Keratinocyte (primary cell): ENCODE measurements around the gene SESN3. TPM values are rescaled to one million over a fixed set of nuclear protein-coding genes. Genes with fewer than 3 reads are reported as not detected.

Experiments used
- DNase-seq: peaks from one replicate; pipeline ENCODE4 v3.0.0-alpha.2; 2011; ENCODE audit warnings: low read depth, missing footprints, low spot score
- FAIRE-seq: peaks from 2 replicates; lab custom pipeline; 2011; peaks lifted over from hg19 to GRCh38; lab: Jason Lieb, UNC
- H2AFZ ChIP-seq: 2 replicates; pipeline ENCODE4 v1.6.0; 2012; ENCODE audit warnings: low read length, control low read depth, inconsistent platforms; ENCODE audit not compliant: control insufficient read depth
- H3K27ac ChIP-seq: 2 replicates; pipeline ENCODE4 v1.5.1; 2011; ENCODE audit warnings: low read length; ENCODE audit not compliant: control insufficient read depth, insufficient read depth
- H3K27me3 ChIP-seq: 3 replicates; pipeline ENCODE4 v1.6.0; 2011; ENCODE audit warnings: low read length; ENCODE audit not compliant: control insufficient read depth, insufficient read depth; ENCODE audit errors: extremely low read depth
- H3K36me3 ChIP-seq, 2 experiments: 2 replicates in 1 of 2; 3 replicates in 1 of 2; pipeline ENCODE4 v1.5.1; 2011; ENCODE audit warnings: low read length in 2 of 2, mild to moderate bottlenecking in 1 of 2; ENCODE audit not compliant: control insufficient read depth in 2 of 2, insufficient read depth in 2 of 2; ENCODE audit errors: extremely low read depth in 1 of 2
- H3K4me1 ChIP-seq: 3 replicates; pipeline ENCODE4 v1.5.1; 2011; ENCODE audit warnings: low read length; ENCODE audit not compliant: control insufficient read depth, insufficient read depth; ENCODE audit errors: extremely low read depth
- H3K4me2 ChIP-seq: 3 replicates; pipeline ENCODE4 v1.6.0; 2011; ENCODE audit warnings: low read depth, low read length; ENCODE audit not compliant: control insufficient read depth, insufficient read depth; ENCODE audit errors: extremely low read depth
- H3K4me3 ChIP-seq, 3 experiments: fragments of 200-600 bp in 1 of 3; sonication (generic) in 1 of 3; 2 replicates in 2 of 3; 3 replicates in 1 of 3; pipeline ENCODE4 v1.5.1; 2011 to 2016; ENCODE audit warnings: low read length in 3 of 3, mild to moderate bottlenecking in 3 of 3, control low read depth in 2 of 3, inconsistent platforms in 1 of 3, low read depth in 1 of 3, mixed read lengths in 1 of 3, mixed run types in 1 of 3, moderate library complexity in 1 of 3; ENCODE audit not compliant: control insufficient read depth in 2 of 3, insufficient read depth in 2 of 3; ENCODE audit errors: extremely low read depth in 1 of 3
- H3K79me2 ChIP-seq: 2 replicates; pipeline ENCODE4 v1.6.0; 2012; ENCODE audit warnings: low read length; ENCODE audit not compliant: control insufficient read depth, insufficient read depth
- H3K9ac ChIP-seq: 3 replicates; pipeline ENCODE4 v1.6.0; 2011; ENCODE audit warnings: low read length; ENCODE audit not compliant: control insufficient read depth, insufficient read depth; ENCODE audit errors: extremely low read depth
- H3K9me1 ChIP-seq: 3 replicates; pipeline ENCODE4 v1.6.0; 2011; ENCODE audit warnings: low read length; ENCODE audit not compliant: control insufficient read depth, insufficient read depth; ENCODE audit errors: extremely low read depth
- H3K9me3 ChIP-seq: 2 replicates; pipeline ENCODE4 v1.5.1; 2012; ENCODE audit warnings: low read depth, low read length; ENCODE audit not compliant: control insufficient read depth
- H4K20me1 ChIP-seq: 3 replicates; pipeline ENCODE4 v1.6.0; 2011; ENCODE audit warnings: low read length; ENCODE audit not compliant: control insufficient read depth, insufficient read depth; ENCODE audit errors: extremely low read depth
- CTCF ChIP-seq, 3 experiments: IDR thresholded peaks in 1 of 3; conservative IDR thresholded peaks in 1 of 3; optimal IDR thresholded peaks in 1 of 3; 2 replicates in 2 of 3; 3 replicates in 1 of 3; pipeline versions ENCODE3 to v1.5.1; 2011; ENCODE audit warnings: low read length in 3 of 3, mild to moderate bottlenecking in 3 of 3, moderate library complexity in 2 of 3, control low read depth in 1 of 3, inconsistent platforms in 1 of 3; ENCODE audit not compliant: insufficient read depth in 2 of 3; ENCODE audit errors: extremely low read depth in 1 of 3
- EZH2 ChIP-seq: IDR thresholded peaks from one replicate; pipeline ENCODE4 v1.6.1; 2012; ENCODE audit warnings: inconsistent platforms, mild to moderate bottlenecking, low read length, moderate library complexity
- dilution Hi-C: fragments of 300-500 bp; cut with MboI; formaldehyde crosslinking; loops from one replicate; pipeline ENCODE4 v1.7.0; 2020; ENCODE audit warnings: low sequenced_read_pairs; ENCODE audit not compliant: extremely low pct_ligation_motif_present
- polyA plus RNA-seq, 5 experiments: library from polyadenylated mRNA; depleted of rRNA in 3 of 5; stranded (reverse) in 3 of 5; stranded (forward) in 1 of 5; unstranded in 1 of 5; fragments of >200 nt; gene quantifications; 1 replicate in 1 of 5; 2 replicates in 3 of 5; 3 replicates in 1 of 5; pipeline versions ENCODE4 v1.2.1 to v1.2.3, GENCODE V29; 2011 to 2012; ENCODE audit warnings: missing spikeins in 2 of 5, low read depth in 1 of 5, low replicate concordance in 1 of 5

Gene SESN3
- polyA plus RNA-seq, 1 donor (not counting 4 experiments of a cell fraction or from before 2014, with no cell fraction given), result 35.2 TPM

GRCh38 chr11:95193541-95193940 is 37.5 kb downstream of the SESN3 start:
- no peaks in the 10 kb centered on the region for H4K20me1 ChIP-seq
- no peak for DNase-seq
- dilution Hi-C loops, result no loop called here

GRCh38 chr11:95192717-95193116 is 38.3 kb downstream of the SESN3 start:
- Histone ChIP-seq H2AFZ (no peak overlapping the region), H3K9me3 (no peaks in the 10 kb centered on the region), H3K79me2 (no peaks in the 10 kb centered on the region), H3K4me1 (no peaks in the 10 kb centered on the region), H3K27ac (no peak overlapping the region), H3K4me3 (no peak overlapping the region), H3K27me3 (no peaks in the 10 kb centered on the region), H4K20me1 (no peaks in the 10 kb centered on the region), H3K36me3 (peaks cover 0 to 8% of the 10 kb centered on the region in 2 experiments), H3K4me2 (no peak overlapping the region), H3K9ac (no peak overlapping the region), H3K9me1 (no peaks in the 10 kb centered on the region)
- DNase-seq (no peak), FAIRE-seq (peak; percentile 9)
- TF ChIP-seq CTCF (optimal IDR thresholded peaks at IDR 0.05 in 1 of 3, IDR thresholded peaks at IDR 0.05 in 1 of 3, conservative IDR thresholded peaks at IDR 0.05 in 1 of 3; ENCODE audit: extremely low read depth in 1 of 3, insufficient read depth in 2 of 3, low read length in 3 of 3) (no peak), EZH2 (no peak)
- dilution Hi-C loops, result no loop called here

More at GRCh38 chr11:95193541-95193940, 37.5 kb downstream of the SESN3 start:
- no peak overlapping the region for H3K27ac ChIP-seq
- peaks cover 0 to 8% of the 10 kb centered on the region in 2 experiments for H3K36me3 ChIP-seq
- H2AFZ ChIP-seq, result no peak overlapping the region
- FAIRE-seq, result no peak
- H3K4me3 ChIP-seq, result no peak overlapping the region
- TF ChIP-seq EZH2, result no peak
- no peak for TF ChIP-seq CTCF (optimal IDR thresholded peaks at IDR 0.05 in 1 of 3, IDR thresholded peaks at IDR 0.05 in 1 of 3, conservative IDR thresholded peaks at IDR 0.05 in 1 of 3; ENCODE audit: extremely low read depth in 1 of 3, insufficient read depth in 2 of 3, low read length in 3 of 3)
- H3K4me1 ChIP-seq, result no peaks in the 10 kb centered on the region
- no peak overlapping the region for H3K9ac ChIP-seq
- H3K9me3 ChIP-seq, result no peaks in the 10 kb centered on the region
- H3K4me2 ChIP-seq, result no peak overlapping the region
- H3K27me3 ChIP-seq, result no peaks in the 10 kb centered on the region
- H3K9me1 ChIP-seq, result no peaks in the 10 kb centered on the region
- no peaks in the 10 kb centered on the region for H3K79me2 ChIP-seq
